HL-60 (cell line): ENCODE measurements around the gene KIF22.
"Not testable (repeated sequence)": the region's sequence is repeated elsewhere in the genome, so short reads cannot be mapped to it uniquely, and the experiment has no call there.

Experiments
- CTCF ChIP-seq: IDR thresholded peaks from one replicate; pipeline ENCODE4 v1.5.1; 2011; ENCODE audit warnings: low read length, control low read depth, inconsistent platforms; ENCODE audit not compliant: insufficient read depth
- POLR2AphosphoS5 ChIP-seq: IDR thresholded peaks from 2 replicates; pipeline ENCODE4 v1.6.1; 2012; ENCODE audit warnings: low read depth
- REST ChIP-seq: IDR thresholded peaks from 2 replicates; pipeline ENCODE4 v1.6.1; 2012; ENCODE audit warnings: low read depth; ENCODE audit not compliant: insufficient replicate concordance

- TF ChIP-seq CTCF, REST, POLR2AphosphoS5: not testable (repeated sequence)
These were observed 3.4 kb upstream of the KIF22 start for GRCh38 chr16:29787155-29787554.
